ENCODE data around the gene COL25A1. TPM values are rescaled to one million over a fixed set of nuclear protein-coding genes. Genes with fewer than 3 reads are reported as not detected.

COL25A1 gene
- total and polyA plus RNA-seq, 2 donors: 0.75 to 1.5 TPM

DNA sequence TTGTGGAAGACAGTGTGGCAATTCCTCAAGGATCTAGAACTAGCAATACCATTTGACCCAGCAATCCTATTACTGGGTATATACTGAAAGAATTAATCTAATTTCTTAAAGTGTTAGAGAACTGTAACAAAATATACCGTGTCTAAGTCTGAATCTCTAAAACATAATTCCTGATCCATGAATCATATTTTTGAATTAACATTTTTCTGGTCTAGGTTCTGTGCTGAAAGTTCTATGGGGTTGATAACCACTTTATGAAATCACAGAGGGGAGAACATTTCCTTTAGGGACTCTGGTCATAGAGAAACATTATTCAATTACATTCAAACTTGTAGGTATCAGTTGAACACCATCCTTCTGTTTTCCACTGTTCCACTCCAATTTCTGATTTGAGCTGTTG, 447.7 kb downstream of the COL25A1 start:
- DNase-seq (ENCODE audit: low read depth in 6 of 9, low spot score in 9 of 9): no peak

DNA sequence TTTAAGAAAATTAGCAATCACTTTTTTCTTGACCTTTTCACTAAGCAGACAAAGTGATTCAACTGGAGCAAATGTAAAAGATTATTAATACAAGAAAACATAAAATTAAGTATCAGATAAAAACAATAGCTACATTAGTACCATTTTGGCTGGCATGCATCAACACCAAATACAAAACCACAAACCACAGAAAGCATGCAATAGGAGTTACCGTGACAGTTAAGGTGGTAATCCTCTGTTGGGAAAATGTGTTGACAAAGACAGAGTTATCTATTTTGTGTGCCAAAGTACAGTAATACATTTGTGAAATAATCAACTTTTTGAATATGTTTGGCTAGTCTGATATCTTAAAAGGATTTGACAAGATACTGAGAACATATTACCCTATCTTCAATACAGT, 449.8 kb downstream of the COL25A1 start:
- H3K9me3 ChIP-seq (ENCODE audit: control insufficient read depth in 2 of 2, insufficient read depth in 1 of 2, low read length in 1 of 2): no peaks in the 10 kb centered on the region
- no peaks in the 10 kb centered on the region for H3K27me3 ChIP-seq (ENCODE audit: control insufficient read depth in 2 of 2, insufficient read depth in 1 of 2, low read length in 1 of 2)
- H3K4me1 ChIP-seq (ENCODE audit: control insufficient read depth in 2 of 2, insufficient read depth in 2 of 2, low read length in 2 of 2): peaks cover 14 to 22% of the 10 kb centered on the region in 2 donors
- H3K4me3 ChIP-seq (ENCODE audit: low read length in 2 of 2): no peak overlapping the region
- 4% methylated on average over 1 of the region's 1 CpG for WGBS
- no peak overlapping the region for H3K27ac ChIP-seq (ENCODE audit: low read depth in 1 of 2, low read length in 1 of 2)
- H3K36me3 ChIP-seq (ENCODE audit: control insufficient read depth in 2 of 2, insufficient read depth in 2 of 2, low read length in 1 of 2): no peaks in the 10 kb centered on the region
- DNase-seq (ENCODE audit: low read depth in 6 of 9, low spot score in 9 of 9): peak in 6 of 9 donors; percentile 27 to 72 (median 34)

More for the DNA sequence above, 447.7 kb downstream of the COL25A1 start:
- H3K27me3 ChIP-seq (ENCODE audit: control insufficient read depth in 2 of 2, insufficient read depth in 1 of 2, low read length in 1 of 2): no peaks in the 10 kb centered on the region
- H3K4me1 ChIP-seq (ENCODE audit: control insufficient read depth in 2 of 2, insufficient read depth in 2 of 2, low read length in 2 of 2): peaks cover 10 to 18% of the 10 kb centered on the region in 2 donors
- H3K9me3 ChIP-seq (ENCODE audit: control insufficient read depth in 2 of 2, insufficient read depth in 1 of 2, low read length in 1 of 2): no peaks in the 10 kb centered on the region
- H3K36me3 ChIP-seq (ENCODE audit: control insufficient read depth in 2 of 2, insufficient read depth in 2 of 2, low read length in 1 of 2): no peaks in the 10 kb centered on the region
- WGBS: 97% methylated on average over 1 of the region's 1 CpG
- H3K4me3 ChIP-seq (ENCODE audit: low read length in 2 of 2): no peak overlapping the region
- no peak overlapping the region for H3K27ac ChIP-seq (ENCODE audit: low read depth in 1 of 2, low read length in 1 of 2)

DNA sequence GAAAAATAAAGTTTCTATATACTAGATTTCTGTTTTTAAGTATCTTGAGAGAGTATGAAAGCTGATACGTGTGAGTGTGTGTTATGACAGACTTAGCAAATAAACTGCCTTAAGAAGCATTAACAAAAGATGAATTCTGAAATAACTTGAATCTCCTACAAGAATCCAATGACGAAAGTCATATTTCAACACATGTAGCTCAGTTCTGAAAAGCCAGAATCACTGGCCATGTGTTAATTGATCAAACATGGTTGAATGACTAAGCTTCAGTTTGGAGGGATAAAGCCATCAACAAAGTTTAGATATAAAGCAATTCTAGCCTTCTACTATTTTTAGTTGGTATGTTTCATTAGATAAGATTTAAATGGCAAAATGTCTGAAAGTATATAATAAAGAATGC, 451.1 kb downstream of the COL25A1 start:
- H3K9me3 ChIP-seq (ENCODE audit: control insufficient read depth in 2 of 2, insufficient read depth in 1 of 2, low read length in 1 of 2): no peaks in the 10 kb centered on the region
- no peaks in the 10 kb centered on the region for H3K27me3 ChIP-seq (ENCODE audit: control insufficient read depth in 2 of 2, insufficient read depth in 1 of 2, low read length in 1 of 2)
- H3K36me3 ChIP-seq (ENCODE audit: control insufficient read depth in 2 of 2, insufficient read depth in 2 of 2, low read length in 1 of 2): no peaks in the 10 kb centered on the region
- peaks cover 14 to 22% of the 10 kb centered on the region in 2 donors for H3K4me1 ChIP-seq (ENCODE audit: control insufficient read depth in 2 of 2, insufficient read depth in 2 of 2, low read length in 2 of 2)
- DNase-seq (ENCODE audit: low read depth in 6 of 9, low spot score in 9 of 9): no peak
- over 99% methylated on average over 2 of the region's 2 CpGs for WGBS
- H3K27ac ChIP-seq (ENCODE audit: low read depth in 1 of 2, low read length in 1 of 2): no peak overlapping the region
- no peak overlapping the region for H3K4me3 ChIP-seq (ENCODE audit: low read length in 2 of 2)

DNA sequence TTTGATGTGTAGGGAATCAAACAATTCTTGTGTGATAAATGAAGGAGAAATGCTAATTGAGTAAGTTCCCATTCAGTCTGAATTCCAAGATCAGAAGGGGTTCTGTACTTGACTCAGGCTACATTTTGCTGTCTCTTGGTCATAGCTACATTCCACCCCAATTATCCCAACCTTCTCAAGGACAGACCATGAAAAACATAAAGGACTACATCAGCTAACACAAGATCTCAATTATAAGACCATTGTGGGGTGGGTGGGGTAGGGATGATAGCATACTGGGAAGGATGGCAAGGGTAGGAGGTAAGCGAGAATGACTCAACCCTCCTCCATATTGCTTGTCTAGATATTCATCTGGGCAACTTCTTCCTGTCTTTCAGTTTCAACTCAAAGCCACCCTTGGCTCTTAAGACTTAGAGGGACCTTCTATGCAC, 452.2 kb downstream of the COL25A1 start:
- WGBS: 79% methylated on average over 1 of the region's 1 CpG
- peak in 1 of 9 donors; percentile 25 for DNase-seq (ENCODE audit: low read depth in 6 of 9, low spot score in 9 of 9)
- Histone ChIP-seq H3K4me3 (ENCODE audit: low read length in 2 of 2) (no peak overlapping the region), H3K27ac (ENCODE audit: low read depth in 1 of 2, low read length in 1 of 2) (peak overlapping the region in 1 of 2 donors; percentile 84), H3K27me3 (ENCODE audit: control insufficient read depth in 2 of 2, insufficient read depth in 1 of 2, low read length in 1 of 2) (no peaks in the 10 kb centered on the region), H3K4me1 (ENCODE audit: control insufficient read depth in 2 of 2, insufficient read depth in 2 of 2, low read length in 2 of 2) (peaks cover 14 to 22% of the 10 kb centered on the region in 2 donors), H3K9me3 (ENCODE audit: control insufficient read depth in 2 of 2, insufficient read depth in 1 of 2, low read length in 1 of 2) (no peaks in the 10 kb centered on the region), H3K36me3 (ENCODE audit: control insufficient read depth in 2 of 2, insufficient read depth in 2 of 2, low read length in 1 of 2) (no peaks in the 10 kb centered on the region)

DNA sequence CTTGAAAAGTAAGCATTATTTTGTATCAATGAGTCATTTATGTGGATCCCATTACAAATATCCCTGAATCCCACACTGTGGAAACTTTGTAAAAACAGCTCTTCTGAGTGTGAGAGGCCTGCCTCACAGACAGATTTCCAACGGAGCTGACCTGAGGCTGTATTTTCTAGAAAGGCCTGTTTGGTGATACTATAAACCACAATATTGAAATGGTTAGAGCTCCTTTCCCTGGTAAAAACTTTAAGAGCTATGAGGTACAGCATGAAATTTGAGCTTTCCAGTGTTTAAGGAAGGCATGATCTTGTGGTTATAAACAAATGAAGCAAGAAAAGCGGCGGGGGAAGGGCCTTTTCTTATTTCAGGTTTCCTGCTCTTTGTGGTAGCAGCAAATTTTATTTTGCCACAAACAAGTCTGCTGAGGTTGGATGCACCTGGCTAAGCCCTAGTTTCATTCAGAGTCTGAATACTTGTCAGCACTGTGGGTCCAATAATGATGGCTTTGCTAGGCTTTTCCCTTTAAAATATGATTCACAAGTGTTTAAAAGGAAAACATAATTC, 452.8 kb downstream of the COL25A1 start:
- Histone ChIP-seq H3K4me1 (ENCODE audit: control insufficient read depth in 2 of 2, insufficient read depth in 2 of 2, low read length in 2 of 2) (peaks cover 14 to 24% of the 10 kb centered on the region in 2 donors), H3K4me3 (ENCODE audit: low read length in 2 of 2) (no peak overlapping the region), H3K36me3 (ENCODE audit: control insufficient read depth in 2 of 2, insufficient read depth in 2 of 2, low read length in 1 of 2) (no peaks in the 10 kb centered on the region), H3K9me3 (ENCODE audit: control insufficient read depth in 2 of 2, insufficient read depth in 1 of 2, low read length in 1 of 2) (no peaks in the 10 kb centered on the region), H3K27me3 (ENCODE audit: control insufficient read depth in 2 of 2, insufficient read depth in 1 of 2, low read length in 1 of 2) (no peaks in the 10 kb centered on the region), H3K27ac (ENCODE audit: low read depth in 1 of 2, low read length in 1 of 2) (peak overlapping the region in 1 of 2 donors; percentile 84)
- 3% methylated on average over 3 of the region's 3 CpGs for WGBS
- peak; percentile 48 to 93 (median 75) for DNase-seq (ENCODE audit: low read depth in 6 of 9, low spot score in 9 of 9)

DNA sequence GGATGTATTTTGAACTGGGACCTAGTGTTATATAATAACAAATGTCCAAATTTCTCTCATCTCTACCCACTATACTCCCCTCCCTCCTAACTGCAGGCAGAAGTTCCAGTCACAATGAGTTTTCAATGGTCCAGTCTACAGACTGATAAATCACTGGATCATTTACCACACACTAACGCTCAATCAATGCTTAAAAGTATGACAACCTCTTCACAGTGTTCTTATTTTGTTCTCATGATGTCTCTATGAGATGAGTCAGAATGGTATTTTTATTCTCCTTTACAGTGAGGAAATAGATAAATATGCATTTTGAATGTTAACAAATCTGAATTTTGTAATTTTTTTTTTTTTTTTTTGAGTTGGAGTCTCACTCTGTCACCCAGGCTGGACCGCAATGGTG, 455.9 kb downstream of the COL25A1 start:
- DNase-seq (ENCODE audit: low read depth in 6 of 9, low spot score in 9 of 9): no peak
- 80% methylated on average over 2 of the region's 2 CpGs for WGBS
- Histone ChIP-seq H3K4me1 (ENCODE audit: control insufficient read depth in 2 of 2, insufficient read depth in 2 of 2, low read length in 2 of 2) (peaks cover 9 to 19% of the 10 kb centered on the region in 2 donors), H3K27ac (ENCODE audit: low read depth in 1 of 2, low read length in 1 of 2) (no peak overlapping the region), H3K9me3 (ENCODE audit: control insufficient read depth in 2 of 2, insufficient read depth in 1 of 2, low read length in 1 of 2) (no peaks in the 10 kb centered on the region), H3K27me3 (ENCODE audit: control insufficient read depth in 2 of 2, insufficient read depth in 1 of 2, low read length in 1 of 2) (no peaks in the 10 kb centered on the region), H3K36me3 (ENCODE audit: control insufficient read depth in 2 of 2, insufficient read depth in 2 of 2, low read length in 1 of 2) (no peaks in the 10 kb centered on the region), H3K4me3 (ENCODE audit: low read length in 2 of 2) (no peak overlapping the region)

DNA sequence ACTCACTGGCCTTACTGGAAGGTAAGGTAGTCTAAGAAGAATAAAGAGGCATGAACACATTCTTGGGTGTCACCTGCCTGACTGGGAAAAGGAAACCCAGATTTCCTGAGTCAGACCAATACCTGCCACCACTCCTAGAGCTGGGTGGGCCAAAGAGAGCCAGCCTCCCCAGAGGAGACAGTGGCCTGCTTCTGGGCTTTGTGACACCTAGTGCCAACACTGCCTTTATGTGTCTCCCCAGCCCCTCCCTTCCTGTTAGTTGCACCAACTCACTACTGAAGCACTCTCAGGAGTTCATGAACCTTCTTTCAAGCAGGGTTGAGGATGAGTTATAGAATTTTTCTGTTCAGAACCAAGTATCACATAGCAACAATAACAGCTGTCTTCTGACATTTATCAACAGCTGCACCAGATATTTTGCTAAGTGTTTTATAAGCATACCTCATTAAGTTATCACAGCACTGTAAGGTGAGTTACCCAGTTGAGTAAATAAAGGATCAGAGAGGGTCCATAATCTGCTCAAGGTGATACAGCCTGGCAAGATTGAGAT, 462.0 kb downstream of the COL25A1 start:
- H3K4me1 ChIP-seq (ENCODE audit: control insufficient read depth in 2 of 2, insufficient read depth in 2 of 2, low read length in 2 of 2): peaks cover 0 to 7% of the 10 kb centered on the region in 2 donors
- no peaks in the 10 kb centered on the region for H3K27me3 ChIP-seq (ENCODE audit: control insufficient read depth in 2 of 2, insufficient read depth in 1 of 2, low read length in 1 of 2)
- H3K9me3 ChIP-seq (ENCODE audit: control insufficient read depth in 2 of 2, insufficient read depth in 1 of 2, low read length in 1 of 2): no peaks in the 10 kb centered on the region
- H3K4me3 ChIP-seq (ENCODE audit: low read length in 2 of 2): no peak overlapping the region
- no peak overlapping the region for H3K27ac ChIP-seq (ENCODE audit: low read depth in 1 of 2, low read length in 1 of 2)
- H3K36me3 ChIP-seq (ENCODE audit: control insufficient read depth in 2 of 2, insufficient read depth in 2 of 2, low read length in 1 of 2): no peaks in the 10 kb centered on the region
- DNase-seq (ENCODE audit: low read depth in 6 of 9, low spot score in 9 of 9): no peak

DNA sequence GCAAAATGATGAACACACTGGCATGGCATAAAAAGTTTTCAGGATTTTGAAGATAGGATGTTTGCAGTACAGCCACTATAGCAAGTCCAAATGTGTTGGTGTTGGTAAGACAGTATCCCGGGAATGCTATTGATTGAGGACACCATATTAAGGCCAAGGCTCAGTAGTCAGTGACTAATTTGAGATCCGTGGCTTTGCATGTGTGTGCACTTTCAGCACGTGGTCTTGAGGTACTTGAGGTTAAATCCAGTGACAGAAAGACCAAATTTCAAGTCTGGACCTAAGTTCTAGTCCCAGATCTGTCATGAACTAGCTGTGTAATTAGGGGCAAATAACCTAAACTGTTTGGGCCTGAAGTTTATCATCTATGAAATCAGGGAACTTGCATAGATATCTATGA, 463.1 kb downstream of the COL25A1 start:
- WGBS: 86% methylated on average over 3 of the region's 3 CpGs
- Histone ChIP-seq H3K9me3 (ENCODE audit: control insufficient read depth in 2 of 2, insufficient read depth in 1 of 2, low read length in 1 of 2) (no peaks in the 10 kb centered on the region), H3K27me3 (ENCODE audit: control insufficient read depth in 2 of 2, insufficient read depth in 1 of 2, low read length in 1 of 2) (no peaks in the 10 kb centered on the region), H3K4me1 (ENCODE audit: control insufficient read depth in 2 of 2, insufficient read depth in 2 of 2, low read length in 2 of 2) (peaks cover 0 to 5% of the 10 kb centered on the region in 2 donors), H3K4me3 (ENCODE audit: low read length in 2 of 2) (no peak overlapping the region), H3K36me3 (ENCODE audit: control insufficient read depth in 2 of 2, insufficient read depth in 2 of 2, low read length in 1 of 2) (no peaks in the 10 kb centered on the region), H3K27ac (ENCODE audit: low read depth in 1 of 2, low read length in 1 of 2) (no peak overlapping the region)
- DNase-seq (ENCODE audit: low read depth in 6 of 9, low spot score in 9 of 9): no peak

DNA sequence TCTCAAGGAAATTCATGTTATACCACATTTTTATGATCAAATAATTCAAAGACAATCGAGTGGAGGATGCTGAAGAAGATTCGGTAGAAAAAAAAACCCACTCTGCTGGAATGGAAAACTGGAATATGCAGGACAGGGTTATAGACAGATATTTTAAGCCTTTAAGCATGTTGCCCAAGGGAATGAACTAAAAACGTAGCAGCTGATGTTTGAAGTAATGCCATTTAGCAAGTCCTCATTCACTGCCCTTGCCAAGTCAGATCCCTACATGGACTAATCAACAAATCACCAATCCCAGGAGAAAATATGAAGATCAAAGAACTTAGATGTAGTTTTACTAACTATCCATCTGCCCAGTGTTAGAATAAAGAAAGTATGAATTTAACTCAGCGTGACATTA, 464.0 kb downstream of the COL25A1 start:
- WGBS: 94% methylated on average over 4 of the region's 4 CpGs

More for the DNA sequence above, 464.0 kb downstream of the COL25A1 start:
- Histone ChIP-seq H3K27ac (ENCODE audit: low read depth in 1 of 2, low read length in 1 of 2) (no peak overlapping the region), H3K36me3 (ENCODE audit: control insufficient read depth in 2 of 2, insufficient read depth in 2 of 2, low read length in 1 of 2) (no peaks in the 10 kb centered on the region), H3K9me3 (ENCODE audit: control insufficient read depth in 2 of 2, insufficient read depth in 1 of 2, low read length in 1 of 2) (no peaks in the 10 kb centered on the region), H3K4me1 (ENCODE audit: control insufficient read depth in 2 of 2, insufficient read depth in 2 of 2, low read length in 2 of 2) (peaks cover 0 to 5% of the 10 kb centered on the region in 2 donors), H3K4me3 (ENCODE audit: low read length in 2 of 2) (no peak overlapping the region), H3K27me3 (ENCODE audit: control insufficient read depth in 2 of 2, insufficient read depth in 1 of 2, low read length in 1 of 2) (no peaks in the 10 kb centered on the region)
- DNase-seq (ENCODE audit: low read depth in 6 of 9, low spot score in 9 of 9): no peak
